Tibial nerve (tissue), 4 donors: Measurements from ENCODE around the gene ID2. TPM values are rescaled to one million over a fixed set of nuclear protein-coding genes. Genes with fewer than 3 reads are reported as not detected.

Experiments
- DNase-seq, 2 donors: peaks; one replicate each; pipeline ENCODE4 v3.0.0-alpha.2; 2019; ENCODE audit warnings: low spot score in 2 of 2
- H3K27ac ChIP-seq, 4 donors: fragments of 200-600 bp; sonication (generic) in 3 of 4; one replicate each; pipeline ENCODE4 v1.5.1; 2017 to 2019; ENCODE audit warnings: mild to moderate bottlenecking in 1 of 4
- H3K27me3 ChIP-seq, 2 donors: fragments of 200-600 bp; sonication (generic) in 1 of 2; one replicate each; pipeline versions ENCODE4 v1.5.1 to v1.6.0; 2017 to 2019
- H3K36me3 ChIP-seq, 3 donors: fragments of 200-600 bp; sonication (generic); one replicate each; pipeline ENCODE4 v1.5.1; 2018 to 2019
- H3K4me1 ChIP-seq, 4 donors: fragments of 200-600 bp; sonication (generic) in 3 of 4; one replicate each; pipeline ENCODE4 v1.5.1; 2017 to 2019
- H3K4me3 ChIP-seq, 4 donors: fragments of 200-600 bp; sonication (generic) in 3 of 4; one replicate each; pipeline ENCODE4 v1.5.1; 2017 to 2019; ENCODE audit warnings: mild to moderate bottlenecking in 1 of 4, moderate library complexity in 1 of 4
- H3K9me3 ChIP-seq, 4 donors: fragments of 200-600 bp; sonication (generic) in 3 of 4; one replicate each; pipeline ENCODE4 v1.5.1; 2017 to 2019
- EP300 ChIP-seq, 2 donors: sonication (generic); formaldehyde crosslinking; IDR thresholded peaks; one replicate each; pipeline ENCODE4 v1.6.1; 2017; ENCODE audit warnings: antibody characterized with exemption in 2 of 2, mild to moderate bottlenecking in 1 of 2
- POLR2A ChIP-seq, 2 donors: fragments of 450-650 bp; IDR thresholded peaks; one replicate each; pipeline ENCODE4 v1.6.1; 2017; ENCODE audit warnings: antibody characterized with exemption in 2 of 2, mild to moderate bottlenecking in 2 of 2, moderate library complexity in 2 of 2
- WGBS, 2 donors: methylation state at CpG; one replicate each; pipeline ENCODE4 v1.1.5; 2018; 5-methylcytosine and 5-hydroxymethylcytosine counted together
- total RNA-seq, 4 donors: library from RNA; depleted of rRNA; stranded (reverse); fragments of >200 nt; gene quantifications; one replicate each; pipeline ENCODE4 v1.1.0, GENCODE V29; 2016
- TF ChIP-seq, protein P1 (sequence below), 5 experiments: fragments of 200-600 bp in 3 of 5; fragments of 450-650 bp in 2 of 5; sonication (generic) in 3 of 5; IDR thresholded peaks; one replicate each; pipeline ENCODE4 v1.5.1; 2016 to 2019; ENCODE audit warnings: antibody characterized with exemption in 5 of 5, mild to moderate bottlenecking in 3 of 5, moderate library complexity in 2 of 5

The ID2 gene
- total RNA-seq, 4 donors from 2014 or later: 145 to 208 (median 166) TPM

DNA sequence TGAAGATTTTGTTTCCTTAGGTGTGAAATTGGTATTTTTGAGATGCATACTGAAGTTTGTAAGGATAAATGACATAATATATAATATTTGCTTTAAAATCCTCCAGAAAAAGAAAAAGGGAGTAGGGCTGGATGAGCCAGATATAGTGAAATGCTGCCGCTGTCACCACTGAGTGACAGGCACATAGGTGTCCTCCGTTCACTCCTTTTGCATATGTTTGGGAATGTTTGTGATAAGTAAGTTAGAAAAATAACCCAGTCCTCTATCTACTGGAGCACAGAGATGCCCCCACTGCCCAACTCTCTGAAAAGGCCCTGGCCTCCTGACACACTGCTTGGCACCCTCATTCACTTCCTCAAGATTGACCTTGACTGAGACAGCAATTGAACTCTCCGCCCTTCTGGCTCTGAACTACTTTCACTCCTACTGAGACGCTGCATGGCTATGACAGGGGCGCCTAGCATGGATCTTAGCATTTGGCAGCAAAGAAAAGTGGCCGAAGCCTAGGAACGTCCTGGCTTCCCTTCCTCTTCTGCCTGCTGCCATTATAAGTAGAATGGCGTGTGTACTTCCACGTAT is 10.1 kb downstream of the ID2 start:
- TF ChIP-seq POLR2A (IDR thresholded peaks at IDR 0.05) (no peak), EP300 (IDR thresholded peaks at IDR 0.05) (no peak)
- TF ChIP-seq, protein P1, sequence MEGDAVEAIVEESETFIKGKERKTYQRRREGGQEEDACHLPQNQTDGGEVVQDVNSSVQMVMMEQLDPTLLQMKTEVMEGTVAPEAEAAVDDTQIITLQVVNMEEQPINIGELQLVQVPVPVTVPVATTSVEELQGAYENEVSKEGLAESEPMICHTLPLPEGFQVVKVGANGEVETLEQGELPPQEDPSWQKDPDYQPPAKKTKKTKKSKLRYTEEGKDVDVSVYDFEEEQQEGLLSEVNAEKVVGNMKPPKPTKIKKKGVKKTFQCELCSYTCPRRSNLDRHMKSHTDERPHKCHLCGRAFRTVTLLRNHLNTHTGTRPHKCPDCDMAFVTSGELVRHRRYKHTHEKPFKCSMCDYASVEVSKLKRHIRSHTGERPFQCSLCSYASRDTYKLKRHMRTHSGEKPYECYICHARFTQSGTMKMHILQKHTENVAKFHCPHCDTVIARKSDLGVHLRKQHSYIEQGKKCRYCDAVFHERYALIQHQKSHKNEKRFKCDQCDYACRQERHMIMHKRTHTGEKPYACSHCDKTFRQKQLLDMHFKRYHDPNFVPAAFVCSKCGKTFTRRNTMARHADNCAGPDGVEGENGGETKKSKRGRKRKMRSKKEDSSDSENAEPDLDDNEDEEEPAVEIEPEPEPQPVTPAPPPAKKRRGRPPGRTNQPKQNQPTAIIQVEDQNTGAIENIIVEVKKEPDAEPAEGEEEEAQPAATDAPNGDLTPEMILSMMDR (IDR thresholded peaks at IDR 0.05): no peak
- Histone ChIP-seq H3K9me3 (no peaks in the 10 kb centered on the region), H3K4me1 (peaks cover 0 to 9% (median 0%) of the 10 kb centered on the region in 4 donors), H3K27ac (no peak overlapping the region), H3K36me3 (no peaks in the 10 kb centered on the region), H3K27me3 (no peaks in the 10 kb centered on the region), H3K4me3 (no peak overlapping the region)
- no peak for DNase-seq
- WGBS, 2 donors: 79 to 80% methylated on average over 9 of the region's 9 CpGs

DNA sequence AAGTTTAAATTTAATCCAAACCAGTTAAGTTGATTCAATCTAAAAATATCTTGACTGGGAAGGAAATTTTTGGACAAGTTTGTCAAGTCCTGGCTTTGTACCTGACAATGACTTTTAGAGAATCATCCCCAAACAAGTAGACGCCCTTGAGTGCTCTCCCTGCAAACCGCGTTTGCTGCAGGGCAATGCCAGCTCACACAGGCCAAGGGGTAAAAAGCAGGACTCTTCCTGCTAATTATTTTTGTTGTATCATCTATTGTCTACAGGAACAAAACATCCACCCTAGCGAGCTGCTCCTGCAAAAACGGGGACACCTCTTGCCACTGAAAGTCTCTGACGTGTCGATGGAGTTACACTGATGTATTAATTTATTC is 10.9 kb downstream of the ID2 start:
- H3K4me3 ChIP-seq: peak overlapping the region in 1 of 4 donors; percentile 28
- TF ChIP-seq EP300 (IDR thresholded peaks at IDR 0.05) (no peak), POLR2A (IDR thresholded peaks at IDR 0.05) (no peak)
- TF ChIP-seq, protein P1 (IDR thresholded peaks at IDR 0.05): no peak

DNA sequence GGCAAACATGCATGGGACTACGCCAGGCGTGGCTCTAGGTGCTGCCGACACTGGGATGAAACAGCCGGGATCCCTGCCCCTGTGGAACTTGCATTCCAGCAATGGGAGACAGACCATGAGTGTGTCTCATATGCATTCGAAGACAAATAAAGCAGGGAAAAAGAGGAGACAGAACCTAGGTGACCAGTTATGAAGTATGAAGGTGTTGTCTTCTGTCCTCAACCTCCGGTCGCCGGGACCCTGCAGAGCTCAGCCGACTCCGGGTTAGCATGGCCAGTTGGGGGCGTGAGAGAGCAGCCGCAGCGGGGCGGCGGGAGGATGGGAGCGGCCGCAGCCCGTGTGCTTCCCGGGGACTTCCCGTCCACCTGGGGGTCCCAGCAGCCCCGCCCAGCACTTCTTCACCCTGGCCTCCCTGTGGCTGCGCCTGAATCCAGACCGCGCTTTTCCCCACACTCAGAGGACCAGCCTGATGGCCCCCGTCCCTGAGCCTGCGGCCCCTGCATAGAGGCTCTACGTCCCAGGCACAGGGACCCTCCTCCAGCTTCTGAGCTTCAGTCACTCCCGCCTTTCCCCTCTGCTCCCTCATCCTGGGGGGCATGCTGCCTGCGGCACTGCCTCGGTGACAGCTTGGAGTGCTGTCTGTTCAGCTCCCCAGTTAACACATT is 11.4 kb downstream of the ID2 start:
- peaks cover 0 to 9% (median 0%) of the 10 kb centered on the region in 4 donors for H3K4me1 ChIP-seq
- peak overlapping the region in 1 of 4 donors; percentile 28 for H3K4me3 ChIP-seq
- no peaks in the 10 kb centered on the region for H3K36me3 ChIP-seq
- peaks cover 0 to 11% (median 0%) of the 10 kb centered on the region in 4 donors for H3K9me3 ChIP-seq
- no peaks in the 10 kb centered on the region for H3K27me3 ChIP-seq
- DNase-seq: no peak
- H3K27ac ChIP-seq: no peak overlapping the region
- WGBS, 2 donors: 26 to 30% methylated on average over 23 to 30 of the region's 30 CpGs
- TF ChIP-seq POLR2A (IDR thresholded peaks at IDR 0.05): no peak
- TF ChIP-seq, protein P1 (IDR thresholded peaks at IDR 0.05): peak; percentile 46 to 75 (median 57)
- no peak for TF ChIP-seq EP300 (IDR thresholded peaks at IDR 0.05)

More for the DNA sequence above, 10.9 kb downstream of the ID2 start:
- Histone ChIP-seq H3K27ac (no peak overlapping the region), H3K4me1 (peaks cover 0 to 9% (median 0%) of the 10 kb centered on the region in 4 donors), H3K27me3 (no peaks in the 10 kb centered on the region), H3K36me3 (no peaks in the 10 kb centered on the region), H3K9me3 (peaks cover 0 to 5% (median 0%) of the 10 kb centered on the region in 4 donors)
- 40 to 56% methylated on average over 7 of the region's 7 CpGs for WGBS, 2 donors
- DNase-seq: no peak

DNA sequence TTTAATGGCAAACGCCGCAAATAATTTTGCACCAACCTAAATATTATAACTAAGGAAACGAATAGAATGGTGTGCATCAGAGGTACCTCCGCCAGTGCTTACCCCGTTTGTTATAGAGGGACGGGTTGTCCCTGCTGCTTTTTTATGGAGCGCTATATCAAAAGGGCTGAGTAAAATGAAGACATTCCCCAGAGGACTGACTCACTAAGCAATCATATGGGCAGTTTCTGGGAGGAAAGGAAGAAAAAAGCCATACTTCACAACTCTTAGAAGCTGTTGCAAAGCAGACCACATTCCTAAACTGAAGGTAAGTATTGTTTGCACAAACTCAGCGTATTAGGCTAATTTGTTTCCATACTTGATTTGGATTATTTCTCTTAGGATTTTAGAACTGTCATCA is 12.9 kb downstream of the ID2 start:
- Histone ChIP-seq H3K4me1 (peaks cover 0 to 9% (median 0%) of the 10 kb centered on the region in 4 donors), H3K27ac (no peak overlapping the region), H3K27me3 (no peaks in the 10 kb centered on the region), H3K9me3 (peaks cover 0 to 15% (median 0%) of the 10 kb centered on the region in 4 donors), H3K4me3 (no peak overlapping the region), H3K36me3 (no peaks in the 10 kb centered on the region)
- no peak for TF ChIP-seq EP300 (IDR thresholded peaks at IDR 0.05)
- TF ChIP-seq, protein P1 (IDR thresholded peaks at IDR 0.05): no peak
- TF ChIP-seq POLR2A (IDR thresholded peaks at IDR 0.05): no peak
- DNase-seq: no peak
- 80% methylated on average over 8 of the region's 8 CpGs for WGBS, 2 donors

DNA sequence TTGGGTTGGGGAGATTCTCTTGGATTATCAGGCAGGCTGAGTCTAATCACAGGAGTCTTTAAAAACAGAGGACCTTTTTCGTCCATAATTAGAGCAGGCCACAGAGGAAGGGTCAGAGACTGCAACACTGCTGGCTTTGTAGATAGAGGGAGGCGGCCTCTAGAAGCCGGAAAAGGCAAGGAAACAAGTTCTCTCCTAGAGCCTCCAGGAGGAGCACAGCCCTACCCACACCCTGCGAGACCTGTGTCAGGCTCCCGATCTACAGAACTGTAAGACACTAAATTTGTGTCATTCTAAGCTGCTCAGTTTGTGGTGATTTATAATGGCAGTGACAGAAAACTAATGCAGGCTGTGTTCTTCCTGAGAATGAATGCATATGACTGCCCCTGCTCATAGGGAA is 15.3 kb downstream of the ID2 start:
- Histone ChIP-seq H3K27ac (no peak overlapping the region), H3K4me1 (peaks cover 0 to 9% (median 0%) of the 10 kb centered on the region in 4 donors), H3K27me3 (no peaks in the 10 kb centered on the region), H3K4me3 (no peak overlapping the region), H3K9me3 (peaks cover 0 to 15% (median 0%) of the 10 kb centered on the region in 4 donors), H3K36me3 (no peaks in the 10 kb centered on the region)
- no peak for DNase-seq
- WGBS, 2 donors: 61 to 62% methylated on average over 5 of the region's 5 CpGs
- TF ChIP-seq EP300 (IDR thresholded peaks at IDR 0.05) (no peak), POLR2A (IDR thresholded peaks at IDR 0.05) (no peak)
- TF ChIP-seq, protein P1 (IDR thresholded peaks at IDR 0.05): no peak
